GM21786 (cell line): ENCODE data around the gene MKNK2.

Source experiments
- ATAC-seq: cut with Tn5 transposase; IDR thresholded peaks from one replicate; pipeline ENCODE4 v1.9.1; 2021; ENCODE audit not compliant: unreplicated experiment

Gene MKNK2

GRCh38 chr19:2058570-2059421 is 7.8 kb upstream of the MKNK2 start:
- ATAC-seq = no peak

- no peak for ATAC-seq
Observed at GRCh38 chr19:2057484-2058469, 6.7 kb upstream of the MKNK2 start.

DNA sequence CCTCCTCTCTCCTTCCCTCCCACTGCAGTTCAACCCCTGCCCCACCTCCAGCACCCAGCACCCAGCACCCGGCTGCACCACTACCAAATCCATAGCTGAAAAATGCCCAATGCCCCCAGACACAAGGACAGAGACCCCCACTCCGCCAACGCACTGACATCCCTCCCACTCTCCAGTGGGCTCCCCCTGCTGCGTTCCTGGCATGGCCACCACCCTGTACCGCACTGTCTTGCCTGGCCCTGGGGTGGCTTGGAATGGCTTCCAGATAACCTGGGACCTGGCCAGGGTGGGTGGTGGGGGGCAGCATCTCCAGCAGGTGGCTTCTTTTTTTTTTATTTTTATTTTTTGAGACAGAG is 5.8 kb upstream of the MKNK2 start:
- no peak for ATAC-seq

GRCh38 chr19:2055931-2056836 is 5.1 kb upstream of the MKNK2 start:
- no peak for ATAC-seq

DNA sequence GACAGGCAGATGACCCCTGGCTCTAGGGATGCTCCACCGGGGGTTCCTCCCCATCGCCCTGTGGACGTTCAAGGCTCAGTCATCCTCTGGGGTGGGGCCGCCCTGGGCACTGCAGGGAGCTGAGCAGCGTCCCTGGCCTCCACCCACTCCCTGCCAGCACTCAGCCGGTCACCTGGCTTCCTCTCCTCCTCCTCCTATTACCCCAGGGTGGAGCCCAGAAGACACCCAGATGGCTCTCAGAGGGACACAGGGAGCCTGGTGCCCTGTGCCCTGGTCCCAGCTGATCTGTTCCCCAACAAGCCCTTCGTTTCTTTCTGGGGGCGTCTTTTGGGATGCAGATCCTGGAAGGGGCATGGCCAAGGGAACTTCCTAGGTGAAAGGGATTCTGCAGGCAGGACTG is 3.7 kb upstream of the MKNK2 start:
- ATAC-seq = no peak

- no peak for ATAC-seq
Observed at GRCh38 chr19:2053601-2054389, 2.8 kb upstream of the MKNK2 start.

DNA sequence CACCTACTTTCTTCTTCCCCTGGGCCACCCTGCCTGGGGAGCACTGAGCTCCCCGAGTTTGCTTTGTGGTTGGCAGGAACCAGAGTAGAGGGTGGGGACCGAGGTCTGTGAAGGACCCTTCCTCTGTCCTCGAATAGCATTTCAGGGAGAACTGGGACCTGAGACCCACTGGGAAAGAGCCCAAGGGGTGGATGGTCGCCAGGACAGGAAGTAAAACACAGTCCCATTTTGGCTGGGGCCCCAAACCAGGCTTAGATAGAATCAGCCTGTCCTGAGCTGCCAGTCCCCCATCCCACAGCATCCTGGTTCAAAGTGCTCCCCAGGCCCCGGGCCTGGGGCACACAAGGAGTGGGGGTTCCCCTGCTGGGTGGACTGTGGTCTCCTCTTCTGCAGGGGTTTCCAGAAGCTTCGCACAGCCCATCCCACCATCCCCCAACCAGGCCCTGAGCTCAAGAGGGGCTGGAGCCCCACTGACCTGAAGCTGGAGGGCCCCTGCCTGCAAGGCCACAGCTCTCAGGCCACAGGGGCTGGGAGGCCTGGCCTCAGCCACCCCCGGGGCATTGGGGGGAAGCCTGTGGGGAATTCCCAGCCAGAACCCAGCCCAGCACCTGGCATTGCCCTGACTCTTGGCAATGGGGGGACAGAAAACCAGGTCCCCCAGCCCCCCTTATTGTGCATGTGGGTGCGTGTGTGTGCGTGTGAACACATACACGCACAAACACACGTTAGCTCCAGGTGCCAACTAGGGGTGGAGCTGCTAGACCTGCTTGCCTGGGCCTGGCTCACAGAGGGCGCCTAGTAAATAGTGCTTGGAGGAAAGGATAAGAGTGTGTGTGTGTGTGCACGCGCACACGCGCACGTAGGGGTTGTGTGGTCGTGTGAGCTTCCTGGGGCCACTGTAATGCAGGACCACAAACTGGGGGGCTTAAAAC is 995 bp upstream of the MKNK2 start:
- no peak for ATAC-seq

GRCh38 chr19:2050349-2050990 is 574 bp downstream of the MKNK2 start:
- ATAC-seq = no peak

DNA sequence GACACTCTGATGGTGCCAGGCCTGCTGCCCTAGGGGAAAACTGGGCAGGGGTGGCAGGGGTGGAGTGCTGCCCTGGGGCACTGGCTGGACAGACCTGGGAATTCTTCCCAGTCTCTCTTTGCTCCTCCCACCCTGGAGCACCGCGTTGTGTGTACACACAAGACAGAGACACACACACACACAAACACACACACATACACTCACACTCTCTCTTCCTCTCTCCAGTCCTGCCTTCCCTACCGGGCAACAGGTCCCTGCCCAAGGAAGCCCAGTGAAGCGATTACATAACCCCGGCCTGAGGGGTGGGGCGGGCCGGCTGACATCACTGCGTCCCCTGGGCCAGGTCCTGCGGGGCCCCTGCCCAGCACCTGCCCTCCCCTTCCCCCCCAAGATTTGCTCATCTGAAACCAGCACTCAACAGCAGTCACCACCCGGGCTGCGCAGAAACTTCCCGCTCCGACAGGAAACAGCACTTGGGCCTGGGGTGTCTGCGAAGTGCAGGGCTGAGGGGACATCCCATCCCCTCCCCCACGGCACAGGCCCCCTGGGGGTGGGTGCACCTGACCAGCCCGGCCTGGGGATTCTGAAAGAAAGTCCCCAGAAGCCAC is 1.2 kb downstream of the MKNK2 start:
- no peak for ATAC-seq

- ATAC-seq = no peak
Observed at GRCh38 chr19:2048959-2049740, 1.9 kb downstream of the MKNK2 start.

DNA sequence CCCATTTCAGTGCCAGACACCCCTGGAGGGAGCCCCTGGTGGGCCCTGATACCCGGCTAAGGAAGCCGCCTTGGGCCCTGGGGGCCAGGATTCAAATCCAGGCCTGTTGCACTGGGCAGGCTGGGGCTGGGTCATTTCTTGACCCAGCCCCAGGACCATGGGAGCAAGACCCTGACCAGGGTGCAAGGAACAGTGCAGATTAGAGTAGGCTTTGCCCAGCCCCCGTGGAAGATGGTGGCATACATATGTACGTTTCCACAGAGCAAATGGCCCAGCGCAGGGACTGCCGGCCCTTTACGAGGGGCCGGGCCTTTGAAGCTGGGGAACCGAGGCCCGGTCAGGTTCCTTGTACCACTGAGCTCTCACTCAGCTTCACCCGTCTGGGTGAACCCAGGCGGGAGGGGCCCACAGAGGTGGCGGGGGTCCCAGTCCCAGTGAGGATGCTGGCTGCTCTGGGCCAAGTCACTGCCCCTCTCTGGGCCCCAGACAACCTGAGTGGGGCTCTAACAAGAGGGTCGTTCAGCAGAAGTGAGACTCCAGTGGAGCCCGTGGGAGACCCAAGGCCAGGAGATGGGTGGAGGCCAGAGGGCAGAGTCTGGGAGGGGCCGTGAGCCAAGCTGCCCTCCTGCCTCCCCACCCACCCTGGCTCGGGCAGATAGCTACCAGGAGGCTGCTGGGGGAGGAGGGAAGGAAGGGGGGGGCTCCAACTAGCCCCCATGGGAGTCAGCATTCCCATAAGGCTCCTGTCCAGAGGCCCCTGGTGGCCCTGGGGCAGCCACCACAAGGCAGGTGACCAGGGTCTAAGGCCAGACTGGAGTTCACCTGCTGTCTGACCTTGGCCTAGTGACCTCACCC is 2.7 kb downstream of the MKNK2 start:
- ATAC-seq = no peak

GRCh38 chr19:2047449-2048103 is 3.5 kb downstream of the MKNK2 start:
- no peak for ATAC-seq

DNA sequence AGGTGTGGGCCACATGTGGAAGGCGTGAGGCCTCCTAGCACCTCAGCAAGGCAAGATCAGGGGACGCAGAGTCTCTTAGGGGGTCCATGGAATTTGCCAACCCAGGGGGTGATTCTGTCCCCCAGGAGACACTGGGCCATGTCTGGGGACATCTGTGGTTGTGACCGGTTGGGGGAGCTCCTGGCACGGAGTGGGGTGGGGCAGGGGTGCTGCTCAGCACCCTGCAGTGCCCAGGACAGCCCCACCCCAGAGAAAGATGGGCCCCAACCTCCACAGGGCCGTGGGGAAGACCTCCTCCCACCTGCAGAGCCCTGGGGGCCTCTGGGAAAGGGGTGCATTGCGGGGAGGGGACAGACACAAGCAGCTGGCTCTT is 4.0 kb downstream of the MKNK2 start:
- no peak for ATAC-seq

DNA sequence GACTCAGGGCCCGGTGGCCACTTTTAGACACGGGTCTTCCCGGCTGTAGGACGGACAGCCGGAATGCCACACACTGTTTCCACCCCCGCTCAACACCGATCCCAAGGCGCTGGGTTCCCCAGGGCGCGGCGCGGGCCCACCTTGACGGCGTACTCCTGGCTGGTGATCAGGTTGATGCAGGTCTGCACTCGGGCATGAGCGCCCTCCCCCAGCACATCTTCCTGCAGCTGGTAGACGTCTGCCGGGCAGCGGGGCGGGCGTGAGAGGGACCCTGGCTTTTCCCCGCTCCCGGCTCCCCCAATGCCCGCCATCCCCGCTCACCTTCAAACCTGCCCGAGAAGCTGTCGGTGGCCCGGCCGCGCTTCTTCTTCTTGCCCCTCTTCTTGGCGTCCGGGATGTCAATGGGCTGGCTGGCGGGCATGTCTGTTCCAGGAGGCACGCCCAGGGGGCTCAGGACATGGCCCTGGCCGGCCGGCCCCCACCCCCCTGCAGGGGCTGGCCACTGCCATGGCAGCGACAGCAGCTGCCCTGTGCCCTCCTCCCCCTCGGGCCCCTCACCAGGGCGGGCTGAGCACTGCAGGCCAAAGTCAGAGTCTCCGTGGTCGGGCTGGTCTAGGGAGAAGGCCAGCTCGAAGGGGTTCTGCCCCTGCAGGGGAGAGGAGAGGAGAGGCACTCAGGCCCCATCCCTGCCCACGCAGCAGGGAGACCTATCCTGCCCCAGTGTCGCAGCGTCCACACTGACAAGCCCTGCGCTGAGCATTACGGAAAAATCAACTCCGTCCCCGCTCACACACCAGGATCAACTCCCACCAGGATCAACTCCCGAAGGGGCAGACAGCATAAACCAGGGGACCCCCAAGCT is 4.8 kb downstream of the MKNK2 start:
- ATAC-seq = no peak

GRCh38 chr19:2045501-2046045 is 5.5 kb downstream of the MKNK2 start:
- ATAC-seq = no peak
